Daoy (cell line): ENCODE results near the gene PTPN3. TPM values are rescaled to one million over a fixed set of nuclear protein-coding genes. Genes with fewer than 3 reads are reported as not detected.
A peak's percentile ranks its signal among the peaks of the same experiment; 100 is the strongest.
"Not testable (repeated sequence)": the region's sequence is repeated elsewhere in the genome, so short reads cannot be mapped to it uniquely, and the experiment has no call there.

Experiments
- DNase-seq: peaks from one replicate; pipeline ENCODE4 v3.0.0-alpha.2; 2015; ENCODE audit warnings: low read depth
- total RNA-seq: library from RNA; depleted of rRNA; stranded (reverse); fragments of >200 nt; shearing (Covaris generic); gene quantifications from 2 replicates; pipeline ENCODE4 v1.2.3, GENCODE V29; 2014; rRNA removed

Gene PTPN3, protein sequence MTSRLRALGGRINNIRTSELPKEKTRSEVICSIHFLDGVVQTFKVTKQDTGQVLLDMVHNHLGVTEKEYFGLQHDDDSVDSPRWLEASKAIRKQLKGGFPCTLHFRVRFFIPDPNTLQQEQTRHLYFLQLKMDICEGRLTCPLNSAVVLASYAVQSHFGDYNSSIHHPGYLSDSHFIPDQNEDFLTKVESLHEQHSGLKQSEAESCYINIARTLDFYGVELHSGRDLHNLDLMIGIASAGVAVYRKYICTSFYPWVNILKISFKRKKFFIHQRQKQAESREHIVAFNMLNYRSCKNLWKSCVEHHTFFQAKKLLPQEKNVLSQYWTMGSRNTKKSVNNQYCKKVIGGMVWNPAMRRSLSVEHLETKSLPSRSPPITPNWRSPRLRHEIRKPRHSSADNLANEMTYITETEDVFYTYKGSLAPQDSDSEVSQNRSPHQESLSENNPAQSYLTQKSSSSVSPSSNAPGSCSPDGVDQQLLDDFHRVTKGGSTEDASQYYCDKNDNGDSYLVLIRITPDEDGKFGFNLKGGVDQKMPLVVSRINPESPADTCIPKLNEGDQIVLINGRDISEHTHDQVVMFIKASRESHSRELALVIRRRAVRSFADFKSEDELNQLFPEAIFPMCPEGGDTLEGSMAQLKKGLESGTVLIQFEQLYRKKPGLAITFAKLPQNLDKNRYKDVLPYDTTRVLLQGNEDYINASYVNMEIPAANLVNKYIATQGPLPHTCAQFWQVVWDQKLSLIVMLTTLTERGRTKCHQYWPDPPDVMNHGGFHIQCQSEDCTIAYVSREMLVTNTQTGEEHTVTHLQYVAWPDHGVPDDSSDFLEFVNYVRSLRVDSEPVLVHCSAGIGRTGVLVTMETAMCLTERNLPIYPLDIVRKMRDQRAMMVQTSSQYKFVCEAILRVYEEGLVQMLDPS
- total RNA-seq, result 10.4 and 25.4 TPM in 2 replicates

DNA sequence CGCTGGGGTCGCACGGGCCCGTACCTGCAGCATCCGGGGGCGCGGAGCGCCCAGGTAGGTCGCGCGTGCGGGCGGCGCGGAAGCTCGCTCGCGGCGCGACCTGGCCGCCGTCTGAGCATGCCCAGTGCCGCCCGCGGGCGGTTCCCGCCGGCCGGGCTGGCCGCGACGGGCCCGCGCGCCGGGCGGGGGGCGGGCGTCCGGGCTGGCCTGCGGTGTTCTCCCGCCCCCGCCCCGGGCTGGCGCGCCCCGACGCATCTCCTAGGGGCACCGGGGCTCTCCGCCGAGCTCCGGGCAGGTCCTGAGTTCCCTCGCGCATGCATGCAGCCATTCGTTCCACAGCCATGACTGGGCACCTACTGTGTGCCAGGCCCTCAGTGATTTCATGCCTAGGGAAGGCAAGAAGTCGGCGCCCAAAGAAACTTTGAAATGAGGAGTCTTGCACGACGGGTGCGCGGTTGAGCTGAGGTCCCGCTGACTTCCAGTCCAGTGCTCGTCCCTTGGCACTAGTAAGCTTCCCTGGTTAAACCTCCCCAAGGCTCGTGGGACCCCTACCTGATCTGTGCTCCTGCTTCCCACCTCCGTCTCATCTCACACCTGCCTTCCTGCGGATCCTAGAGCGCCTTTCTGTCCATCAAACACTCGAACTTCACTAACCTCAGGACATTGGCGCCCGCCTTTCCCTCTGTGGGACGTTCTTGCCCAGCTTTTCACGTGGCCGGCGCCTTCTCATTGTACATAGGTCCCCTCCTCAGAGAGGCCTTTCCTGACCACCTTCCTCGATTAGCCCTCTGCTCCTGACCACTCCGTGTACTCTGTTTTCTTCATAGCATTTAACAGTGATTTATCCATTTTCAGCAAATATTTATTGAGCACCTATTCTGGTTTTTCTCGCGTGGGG is at the start of gene PTPN3:
Gene PTPN3, minus strand, starts transcription at position 113 of the 898 bp plus-strand sequence. CDS start 34,873 bp downstream, outside the sequence.
- peak; percentile 65 for DNase-seq

- DNase-seq, result not testable (repeated sequence)
Measured at GRCh38 chr9:109544954-109545353, 46.8 kb upstream of the PTPN3 start.

- no peak for DNase-seq
Measured at GRCh38 chr9:109542922-109543321, 44.8 kb upstream of the PTPN3 start.

- DNase-seq, result no peak
Measured at GRCh38 chr9:109538346-109538745, 40.2 kb upstream of the PTPN3 start.

- DNase-seq, result no peak
Measured at GRCh38 chr9:109537288-109537687, 39.2 kb upstream of the PTPN3 start.

- no peak for DNase-seq
Measured at GRCh38 chr9:109536859-109537258, 38.8 kb upstream of the PTPN3 start.

- DNase-seq, result no peak
Measured at GRCh38 chr9:109535365-109535764, 37.3 kb upstream of the PTPN3 start.

DNA sequence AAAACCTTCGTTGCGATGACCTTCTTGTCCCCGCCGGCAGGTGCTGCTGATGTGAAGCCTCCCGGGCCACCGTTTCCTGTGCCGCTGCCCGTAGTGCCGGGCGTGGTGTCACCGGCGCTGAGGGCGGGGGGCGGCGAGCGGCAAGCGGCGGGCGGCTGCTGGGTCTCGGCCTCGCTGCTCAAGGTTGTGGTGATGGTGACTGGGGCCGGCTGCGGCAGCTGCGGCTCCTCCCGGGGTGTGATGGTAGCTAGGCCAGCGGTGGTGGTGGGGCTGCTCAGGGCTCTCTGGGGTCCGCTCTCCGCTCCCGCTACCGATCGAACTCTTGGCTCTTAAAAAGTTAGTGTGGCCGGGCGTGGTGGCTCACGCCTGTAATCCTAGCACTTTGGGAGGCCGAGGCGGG is 36.0 kb upstream of the PTPN3 start:
- DNase-seq, result no peak

- not testable (repeated sequence) for DNase-seq
Measured at GRCh38 chr9:109532652-109533051, 34.5 kb upstream of the PTPN3 start.

DNA sequence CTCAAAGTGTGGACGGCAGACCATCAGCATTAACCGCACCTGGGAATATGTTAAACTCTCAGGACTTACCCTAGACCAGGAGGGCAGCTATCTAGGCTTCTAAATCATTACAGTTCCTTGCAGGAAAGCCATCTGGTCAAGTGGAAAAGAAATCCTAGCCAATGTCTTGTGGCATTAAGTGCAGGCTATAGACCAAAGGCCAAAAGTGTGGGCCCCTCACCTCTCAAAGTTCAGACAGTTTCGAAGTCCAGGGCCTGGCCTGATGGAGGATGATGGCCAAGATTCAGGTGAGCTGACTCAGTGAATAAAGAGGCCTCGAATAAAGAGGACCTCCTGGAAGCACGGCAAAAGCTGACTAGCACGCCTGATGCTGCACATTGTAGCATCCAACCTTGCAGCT is 24.0 kb upstream of the PTPN3 start:
- no peak for DNase-seq

GRCh38 chr9:109520475-109521132 is 22.5 kb upstream of the PTPN3 start:
- DNase-seq, result peak; percentile 79

DNA sequence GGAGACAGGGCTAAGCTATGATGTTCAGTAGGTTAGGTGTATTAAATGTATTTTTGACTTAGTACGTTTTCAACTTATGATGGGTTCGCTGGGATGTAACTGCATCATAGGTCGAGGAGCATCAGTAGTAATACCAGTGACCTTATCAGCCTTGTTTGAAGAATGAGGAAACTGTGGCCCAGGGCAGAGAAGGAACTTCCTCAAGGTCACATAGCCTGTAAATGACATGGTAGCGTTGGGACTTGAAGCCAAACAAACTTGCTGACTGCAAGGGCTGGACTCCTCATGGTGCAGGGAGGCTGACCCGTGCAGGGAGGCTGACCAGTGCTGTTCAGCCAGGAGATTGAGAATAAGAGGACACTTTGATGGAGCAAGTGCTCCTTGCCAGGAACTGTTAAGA is 21.3 kb upstream of the PTPN3 start:
- DNase-seq, result no peak

- DNase-seq, result no peak
Measured at GRCh38 chr9:109518621-109519335, 20.7 kb upstream of the PTPN3 start.

GRCh38 chr9:109517901-109518377 is 19.8 kb upstream of the PTPN3 start:
- no peak for DNase-seq

GRCh38 chr9:109513871-109514270 is 15.8 kb upstream of the PTPN3 start:
- no peak for DNase-seq

DNA sequence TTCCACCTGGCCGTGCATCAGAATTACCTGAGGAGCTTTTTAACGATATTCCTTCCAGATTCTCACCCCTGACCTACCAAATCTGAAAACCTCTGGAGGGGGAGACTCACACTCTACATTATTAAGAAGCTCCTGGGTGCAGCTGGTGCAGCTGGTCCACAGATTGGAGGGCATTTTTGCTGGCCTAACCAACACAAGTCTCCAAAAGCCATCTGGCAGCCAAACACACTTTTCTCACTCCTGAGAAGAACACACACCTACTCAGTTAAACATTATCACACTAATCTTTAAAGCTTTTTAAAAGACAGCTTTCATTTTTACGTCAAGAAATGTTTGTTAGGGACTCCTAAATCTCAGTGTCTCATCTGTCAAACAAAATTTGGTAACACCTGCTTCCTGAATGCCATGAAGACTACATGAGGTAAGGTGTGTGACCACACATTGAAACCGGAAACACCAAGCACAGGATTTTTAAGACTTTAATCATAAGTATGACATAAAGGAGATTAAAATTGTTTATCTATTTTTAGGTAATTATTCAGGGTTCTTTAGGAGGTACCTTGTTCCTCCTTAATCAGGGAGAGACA is 14.2 kb upstream of the PTPN3 start:
- DNase-seq, result no peak

GRCh38 chr9:109510506-109510905 is 12.4 kb upstream of the PTPN3 start:
- DNase-seq, result no peak

GRCh38 chr9:109510042-109510441 is 11.9 kb upstream of the PTPN3 start:
- not testable (repeated sequence) for DNase-seq

DNA sequence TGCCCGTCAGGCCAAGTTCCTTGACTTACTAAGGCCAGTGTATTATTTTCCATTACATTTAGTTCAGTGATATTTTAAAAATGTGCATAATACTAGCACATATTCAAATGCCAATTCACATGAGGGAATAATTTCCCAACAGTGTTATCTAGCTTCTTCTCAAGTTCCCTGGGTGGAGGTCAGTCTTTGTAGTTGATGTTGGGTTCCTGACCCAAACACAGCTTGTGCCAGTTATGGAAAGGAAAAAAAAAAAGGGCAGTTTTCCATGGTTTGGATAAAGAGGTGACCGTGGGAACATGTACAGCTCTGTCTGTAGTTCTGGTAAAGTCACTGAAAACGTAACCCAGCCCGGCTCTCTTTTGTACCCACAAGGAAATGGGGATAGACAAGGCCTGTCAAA is 11.5 kb upstream of the PTPN3 start:
- no peak for DNase-seq

- DNase-seq, result peak; percentile 32
Measured at GRCh38 chr9:109507421-109507838, 9.3 kb upstream of the PTPN3 start.
